NCI-H2107 treated with DMSO at 0.1 percent for 48 hours (cell line): Measurements from ENCODE around the gene ARL2.

ENCODE experiments used
- DNase-seq: peaks from one replicate; lab custom pipeline; 2025; ENCODE audit not compliant: unreplicated experiment; lab: John Stamatoyannopoulos, UW

ARL2 gene

DNA sequence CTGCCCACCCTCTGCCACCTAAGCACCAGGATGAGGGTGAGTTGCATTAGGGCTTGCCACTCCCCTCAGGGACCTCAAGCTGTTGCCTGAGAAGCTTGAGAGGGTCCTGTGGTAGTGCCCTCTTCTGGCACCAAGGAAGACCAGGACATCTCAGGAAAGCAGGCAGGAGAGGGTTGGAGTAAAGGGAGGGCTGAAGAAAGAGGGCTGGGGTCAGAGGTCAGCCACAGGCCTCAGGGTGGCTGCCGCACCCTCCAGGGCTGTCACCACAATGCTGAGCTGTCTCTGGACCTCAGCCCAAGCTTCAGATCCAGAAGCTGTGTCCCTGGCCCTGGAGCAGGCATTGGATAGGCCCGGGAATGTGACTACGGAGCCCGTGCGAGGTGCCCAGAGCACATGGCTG, 31.1 kb downstream of the ARL2 start:
- no peak for DNase-seq

DNA sequence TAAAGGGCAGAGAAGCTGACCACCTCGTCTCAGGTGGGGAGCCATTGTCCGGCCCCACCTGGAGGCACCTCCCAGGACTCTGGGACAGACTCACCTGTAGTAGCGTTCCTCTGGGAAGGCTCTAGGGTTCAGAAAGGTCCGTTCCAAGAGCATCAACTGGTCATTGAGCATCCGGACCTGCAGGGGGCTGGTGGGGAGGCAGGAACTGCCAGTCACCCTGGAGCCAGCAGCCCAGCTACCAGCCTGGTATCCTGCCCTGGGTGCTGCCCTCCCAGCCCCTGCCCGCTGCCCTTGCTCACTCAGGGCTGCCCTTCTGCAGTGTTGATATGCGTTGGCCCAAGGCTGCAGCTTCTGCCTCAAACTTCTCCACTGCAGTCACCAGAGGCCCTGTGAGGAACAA, 31.8 kb downstream of the ARL2 start:
- no peak for DNase-seq

DNA sequence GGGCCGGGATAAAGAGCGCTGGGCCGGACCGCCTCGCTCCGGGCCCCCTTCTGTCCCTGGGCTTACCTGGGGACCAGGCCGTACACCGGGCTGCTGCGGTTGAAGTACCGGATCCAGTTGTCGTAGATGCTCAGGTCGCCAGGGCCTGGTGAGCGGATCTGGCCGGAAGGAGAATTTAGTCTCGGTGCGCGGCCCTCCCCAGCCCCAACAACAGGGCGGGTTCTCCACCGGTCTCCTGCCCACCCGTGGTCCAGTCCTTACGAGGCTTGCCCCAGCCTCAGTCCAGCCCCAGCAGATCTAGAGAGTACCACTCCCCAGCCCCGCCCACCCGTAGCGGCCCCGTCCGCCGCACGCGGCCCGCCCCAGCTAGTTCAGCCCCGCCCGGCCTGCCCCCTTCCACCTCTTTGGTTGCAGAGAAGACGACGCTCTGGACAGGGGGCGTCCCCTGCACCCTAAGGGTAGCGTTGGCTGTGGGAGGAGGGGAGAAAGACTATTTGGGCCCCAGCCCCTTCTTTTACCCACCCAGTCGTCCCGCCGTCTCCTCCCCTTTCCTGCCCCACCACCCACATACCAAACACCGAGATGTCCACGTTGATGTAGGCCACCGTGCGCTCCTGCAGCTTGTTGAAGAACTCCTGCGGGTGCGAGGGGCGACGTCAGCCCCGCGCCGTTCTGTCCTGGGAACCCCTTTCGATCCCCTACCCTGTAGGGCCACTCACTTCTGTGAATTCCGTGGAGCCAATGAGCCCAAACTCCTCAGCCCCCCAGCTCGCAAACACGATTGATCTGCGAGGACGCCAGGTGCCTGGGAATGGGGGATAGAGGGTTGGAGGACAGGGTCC, 33.8 kb downstream of the ARL2 start:
- DNase-seq, result no peak

DNA sequence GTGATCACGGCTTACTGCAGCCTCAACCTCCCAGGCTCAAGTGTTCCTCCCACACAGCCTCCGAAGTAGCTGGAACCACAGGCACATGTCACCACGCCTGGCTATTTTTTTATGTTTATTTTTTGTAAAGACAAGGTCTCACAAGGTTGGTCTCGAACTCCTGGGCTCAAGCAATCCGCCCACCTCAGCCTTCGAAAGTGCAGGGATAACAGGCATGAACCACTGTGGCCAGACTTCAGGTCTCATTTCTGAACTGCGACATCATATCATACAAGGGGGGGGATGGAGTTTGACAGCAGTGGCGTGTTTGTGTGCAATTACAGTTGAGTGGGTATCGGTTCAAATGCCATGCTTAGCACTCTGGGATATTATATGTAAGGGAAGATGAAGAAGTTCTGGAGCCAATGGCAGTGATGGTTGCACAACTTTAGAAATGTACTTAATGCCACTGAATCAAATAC, 37.5 kb downstream of the ARL2 start:
- no peak for DNase-seq

DNA sequence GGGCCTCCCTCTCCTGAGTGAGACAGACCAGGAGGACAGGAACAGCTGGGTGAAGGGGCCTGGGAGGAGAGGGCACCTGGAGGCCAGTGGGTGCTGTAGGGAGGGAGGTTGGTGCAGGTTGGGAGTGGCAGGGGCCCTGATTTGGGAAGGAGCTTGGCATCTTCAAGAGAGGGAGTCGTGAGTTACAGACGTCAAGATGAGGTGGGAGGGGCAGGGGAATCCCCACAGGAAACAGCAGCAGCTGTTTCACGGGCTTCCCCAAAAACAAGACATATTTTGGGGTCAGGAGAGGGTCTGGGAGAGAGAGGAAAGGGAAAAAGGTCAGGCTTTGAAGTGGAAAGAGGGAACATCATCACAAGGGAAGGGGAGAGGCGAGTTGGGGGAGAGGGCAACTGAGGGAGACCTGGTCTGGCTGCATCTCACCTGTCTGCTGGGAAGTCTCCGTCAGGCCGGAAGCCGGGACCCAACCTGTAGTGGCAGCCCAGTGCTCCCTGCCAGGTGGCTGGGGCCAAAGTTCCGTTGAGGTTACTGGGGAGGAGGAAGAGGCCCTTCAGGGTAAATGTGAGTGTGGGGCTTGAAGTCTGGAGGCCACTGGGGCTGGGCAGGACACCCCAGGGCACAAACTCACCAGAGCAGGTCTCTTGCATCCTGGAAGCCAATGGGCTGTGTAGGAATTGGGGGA, 40.0 kb downstream of the ARL2 start:
- no peak for DNase-seq

DNA sequence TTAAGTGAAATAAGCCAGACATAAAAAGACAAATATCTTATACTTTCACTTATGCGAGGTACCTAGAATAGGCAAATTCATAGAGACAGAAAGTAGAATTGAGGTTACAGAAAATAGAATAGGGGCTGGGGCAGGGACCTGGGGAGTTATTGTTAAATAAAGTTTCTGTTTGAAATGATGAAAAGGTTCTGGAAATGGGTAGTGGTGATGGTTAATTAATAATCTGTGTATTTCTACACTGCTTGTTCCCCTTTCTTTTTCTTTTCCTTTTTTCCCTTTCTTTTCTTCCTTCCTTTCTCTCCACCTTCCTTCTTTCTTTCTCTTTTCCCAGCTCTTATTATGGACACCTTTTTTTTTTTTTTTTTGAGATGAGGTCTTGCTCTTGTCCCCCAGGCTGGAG, 41.6 kb downstream of the ARL2 start:
- no peak for DNase-seq

DNA sequence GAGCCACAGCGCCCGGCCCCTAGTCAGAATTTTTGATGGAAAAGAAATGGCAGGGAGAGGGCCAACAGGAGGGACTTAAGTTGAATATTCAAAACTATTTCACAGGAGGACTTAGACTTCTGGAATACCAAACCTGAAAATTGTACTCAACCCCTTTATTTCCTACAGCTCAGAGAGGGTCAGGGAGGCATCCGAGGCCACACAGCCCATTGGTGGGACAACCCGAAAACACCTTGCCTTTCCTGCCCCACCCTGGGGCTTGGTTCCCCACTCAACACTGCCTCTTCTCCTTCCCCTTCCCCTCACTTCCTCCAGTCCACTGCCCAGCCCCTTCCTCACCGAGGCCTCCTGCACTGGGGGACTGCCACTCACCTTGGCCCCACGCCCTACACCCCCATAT, 43.0 kb downstream of the ARL2 start:
- DNase-seq, result no peak

DNA sequence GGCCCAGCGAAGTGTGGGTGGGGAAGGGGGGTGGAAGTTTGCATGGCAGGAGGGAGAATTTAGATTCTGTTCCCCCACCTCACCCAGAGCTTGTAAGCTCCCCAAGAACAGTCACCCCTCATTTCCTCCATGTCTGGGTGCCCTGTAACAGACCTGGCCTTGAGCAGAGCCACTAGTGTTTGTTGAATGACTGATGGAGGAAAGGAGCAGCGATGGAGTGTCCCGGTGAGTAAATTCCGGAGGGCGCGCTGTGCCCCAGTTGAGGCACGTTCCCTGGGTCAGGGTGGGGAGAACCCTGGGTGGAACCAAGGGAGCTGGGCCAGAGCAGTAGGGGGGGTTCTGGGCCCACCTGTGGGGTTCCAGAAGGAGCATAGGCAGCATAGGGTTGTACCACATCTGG, 43.6 kb downstream of the ARL2 start:
- no peak for DNase-seq

DNA sequence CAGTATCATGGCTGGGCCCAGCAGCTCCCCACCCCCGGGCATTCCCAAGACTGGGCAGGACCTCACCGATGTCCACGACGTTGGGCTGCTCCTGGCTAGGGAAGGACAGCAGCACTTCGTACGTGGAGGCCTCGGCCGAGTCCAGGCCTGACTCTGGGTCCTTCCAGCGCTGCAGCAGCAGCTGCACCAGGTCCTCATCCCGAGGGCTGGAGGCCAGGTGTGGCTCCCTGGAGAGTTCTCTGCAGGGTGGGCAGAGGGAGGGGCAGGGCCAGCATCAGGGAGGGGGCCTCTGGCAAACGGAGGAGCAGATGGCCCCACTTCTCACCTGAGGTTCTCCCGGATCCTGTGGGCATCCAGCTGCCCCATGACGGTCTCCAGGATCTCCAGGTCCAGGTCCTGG, 44.1 kb downstream of the ARL2 start:
- DNase-seq, result peak; percentile 19

DNA sequence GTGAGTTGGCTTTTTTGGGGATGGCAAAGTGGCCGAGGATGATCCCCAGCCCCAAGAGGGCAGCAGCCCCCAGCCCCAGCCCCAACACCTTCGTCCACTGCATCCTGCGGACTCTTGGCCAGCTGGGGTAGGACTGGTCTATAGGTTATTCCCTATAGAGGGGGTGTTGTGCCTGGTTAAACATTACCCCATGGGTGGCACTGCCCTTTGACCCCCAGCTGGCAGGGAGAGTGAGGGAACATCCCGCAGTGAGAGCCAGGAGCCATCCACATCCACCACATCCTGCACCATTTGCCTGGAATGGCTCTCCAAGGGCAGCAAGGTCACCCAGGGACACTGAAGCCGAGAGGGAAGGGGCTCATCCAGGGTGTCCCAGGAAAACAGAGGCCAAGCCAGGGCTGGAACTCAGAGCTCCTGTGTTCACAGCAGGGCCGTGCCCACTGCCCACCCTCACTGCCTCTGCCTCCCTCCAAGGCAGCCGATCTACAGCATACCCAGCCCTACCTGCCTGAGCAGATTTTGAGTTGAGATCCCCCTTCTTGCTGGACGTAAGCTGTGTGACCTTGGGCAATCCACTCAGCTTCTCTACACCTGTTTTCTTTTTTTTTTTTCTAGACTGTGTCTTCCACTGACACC, 44.6 kb downstream of the ARL2 start, which contains the start of gene NAALADL1:
Gene NAALADL1 (minus strand): TSS at position 135 of the 636 bp plus-strand sequence. CDS start 32 bp downstream, at position 103.
- no peak for DNase-seq

DNA sequence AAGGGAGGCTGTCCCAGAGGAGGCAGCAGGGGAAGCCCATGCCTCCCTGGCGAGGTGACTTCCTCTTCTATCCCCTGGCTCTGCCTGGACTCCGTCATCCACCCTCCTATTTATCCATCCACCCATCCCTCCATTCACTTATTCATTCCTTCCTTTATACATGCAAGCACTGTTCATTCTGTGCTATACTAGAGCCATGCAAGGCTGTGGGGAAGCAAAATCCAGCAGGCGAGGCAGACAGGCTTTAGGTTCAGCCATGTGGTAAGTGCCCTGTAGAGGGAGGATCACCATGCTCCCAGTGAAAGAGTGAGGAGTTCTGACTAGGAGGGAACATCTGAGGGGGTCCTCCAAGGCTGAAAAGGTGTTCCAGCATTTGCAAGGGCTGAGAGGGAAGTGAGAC, 45.6 kb downstream of the ARL2 start:
- no peak for DNase-seq

DNA sequence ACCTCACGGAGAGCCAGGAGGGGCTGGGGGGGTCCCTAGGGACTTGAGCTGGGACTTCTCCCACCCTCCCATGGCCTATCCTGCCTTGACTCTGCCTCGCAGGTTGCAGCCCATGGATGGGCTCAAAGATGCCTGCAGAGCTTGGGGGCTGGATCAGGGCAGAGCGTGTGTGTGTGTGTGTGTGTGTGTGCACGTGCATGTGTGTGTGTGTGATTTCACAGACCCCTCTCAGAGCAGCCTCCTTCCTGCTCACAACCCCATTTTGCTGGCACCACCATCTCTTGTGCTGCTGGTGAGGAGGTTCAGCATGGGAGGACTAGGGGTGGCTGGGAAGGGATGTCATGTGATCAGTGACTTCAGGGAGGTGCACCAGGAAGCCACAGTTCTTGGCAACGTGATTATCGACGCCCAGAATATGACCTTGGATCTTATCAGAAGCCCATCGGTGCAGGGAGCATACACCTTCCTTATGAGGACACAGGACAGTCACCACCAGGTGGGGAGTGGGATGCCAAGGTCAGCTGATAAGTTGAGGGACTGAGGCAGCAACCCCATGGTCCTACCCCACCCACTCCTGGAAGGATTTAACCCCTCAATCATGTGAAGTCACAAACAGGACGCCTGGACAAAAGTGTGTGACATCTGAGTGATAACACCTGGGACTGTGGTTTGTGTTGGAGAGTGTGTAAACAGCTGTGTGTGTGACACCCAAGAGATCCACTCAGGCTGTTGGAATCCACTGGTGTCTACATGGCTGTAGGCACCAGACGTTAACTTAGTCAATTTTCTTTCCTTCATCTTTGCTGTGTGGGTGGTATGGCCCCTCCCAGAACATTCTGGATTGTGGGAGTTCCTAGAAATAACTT, 46.2 kb downstream of the ARL2 start:
- DNase-seq, result no peak

DNA sequence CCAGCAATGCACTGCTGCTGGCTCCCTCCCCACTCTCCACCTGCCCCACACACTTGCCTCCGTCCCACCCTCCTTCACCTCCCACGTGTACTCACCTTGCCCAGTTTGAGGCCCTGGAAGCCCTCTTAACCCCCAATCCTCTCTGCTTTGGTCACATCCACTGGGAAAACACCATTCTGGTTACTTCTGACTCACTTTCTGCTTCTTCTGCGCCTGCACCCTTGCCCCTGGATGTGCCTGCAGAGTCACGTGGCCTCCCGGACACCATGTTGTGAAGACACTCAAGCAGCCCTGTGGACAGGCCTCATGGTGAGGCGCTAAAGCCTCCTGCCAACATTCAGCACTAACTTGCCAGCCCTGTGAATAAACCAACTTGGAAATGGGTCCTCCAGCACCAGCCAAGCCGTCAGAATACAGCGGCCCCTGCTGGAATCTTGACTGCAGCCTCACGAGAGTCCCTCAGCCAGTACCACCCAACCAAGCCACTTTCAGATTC, 47.0 kb downstream of the ARL2 start:
- no peak for DNase-seq

DNA sequence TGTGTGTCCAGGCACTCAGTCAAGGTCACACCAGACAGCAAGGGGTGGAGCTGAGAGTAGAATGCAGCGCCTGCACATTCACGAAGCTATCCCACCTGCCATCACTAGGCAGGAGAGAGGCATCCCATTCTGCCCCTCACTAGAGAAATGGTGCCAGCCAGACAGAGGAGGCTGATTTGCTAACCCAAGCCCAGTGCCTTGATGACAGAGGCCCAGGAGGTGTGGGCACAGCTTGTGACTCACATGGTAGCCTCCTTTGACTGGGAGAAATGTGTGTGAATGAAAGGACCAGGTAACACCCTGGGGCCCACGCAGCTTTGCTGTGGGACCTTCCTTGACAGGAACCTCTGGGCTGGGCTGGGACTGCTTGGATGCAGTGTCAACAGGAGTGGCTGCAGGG, 49.6 kb downstream of the ARL2 start:
- DNase-seq, result no peak

DNA sequence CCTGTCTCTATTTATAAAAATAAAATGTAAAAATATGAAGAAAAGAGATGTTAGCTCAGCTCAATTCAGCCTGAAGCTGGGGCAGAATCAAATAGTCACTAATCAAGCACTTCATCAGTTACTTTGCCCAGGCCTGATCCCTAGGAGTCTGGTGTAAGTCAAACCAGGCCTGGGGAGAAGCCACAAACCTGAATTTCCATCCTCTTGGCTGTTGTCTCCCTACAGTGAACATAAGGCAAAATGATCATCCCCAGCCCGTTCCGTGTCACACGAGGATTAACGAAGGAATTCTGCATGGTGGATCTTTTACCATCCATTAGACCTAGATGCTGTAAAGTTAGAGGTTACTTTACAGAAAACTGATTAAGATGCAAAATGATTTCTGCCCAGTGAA, 50.9 kb downstream of the ARL2 start:
- DNase-seq, result no peak

DNA sequence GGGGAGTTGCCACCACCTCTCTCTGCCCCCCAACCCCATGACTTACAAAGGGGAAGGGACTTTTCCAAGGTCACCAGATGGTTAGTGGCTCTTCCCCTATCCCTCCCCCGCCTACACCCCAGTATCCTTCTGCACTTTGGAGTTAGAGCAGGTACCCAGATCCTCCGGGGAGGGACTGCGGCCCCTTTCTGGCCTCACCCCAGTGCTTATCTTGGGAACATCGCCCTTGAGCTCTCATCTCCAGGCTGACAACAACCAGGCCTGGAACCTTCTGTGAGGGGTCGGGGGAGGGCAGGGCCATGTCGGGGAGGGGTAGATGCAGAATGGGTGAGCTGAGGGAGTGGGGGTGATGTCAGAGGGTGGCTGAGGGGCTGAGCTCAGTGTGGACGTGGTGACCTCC, 51.9 kb downstream of the ARL2 start:
- DNase-seq, result no peak

DNA sequence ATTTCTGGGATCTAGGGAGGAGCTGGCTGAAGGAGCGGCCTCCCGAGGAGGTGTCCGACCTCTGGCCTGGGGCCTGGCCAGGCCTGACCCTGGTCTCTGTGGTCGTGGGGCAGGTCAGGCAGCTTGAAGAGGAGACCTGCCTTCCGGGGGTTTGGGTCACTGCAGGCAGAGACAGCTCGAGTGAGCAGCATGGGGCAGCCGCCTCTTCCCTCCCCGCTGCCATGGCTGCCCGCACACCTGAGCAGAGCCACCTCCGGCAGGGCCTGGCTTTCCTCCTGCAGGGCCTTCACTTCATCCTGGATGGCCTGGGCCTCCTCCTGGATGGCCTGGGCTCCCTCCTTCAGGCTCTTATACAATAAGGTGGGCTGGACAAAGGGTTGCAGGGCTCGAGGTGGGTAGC, 52.4 kb downstream of the ARL2 start:
- DNase-seq, result no peak

DNA sequence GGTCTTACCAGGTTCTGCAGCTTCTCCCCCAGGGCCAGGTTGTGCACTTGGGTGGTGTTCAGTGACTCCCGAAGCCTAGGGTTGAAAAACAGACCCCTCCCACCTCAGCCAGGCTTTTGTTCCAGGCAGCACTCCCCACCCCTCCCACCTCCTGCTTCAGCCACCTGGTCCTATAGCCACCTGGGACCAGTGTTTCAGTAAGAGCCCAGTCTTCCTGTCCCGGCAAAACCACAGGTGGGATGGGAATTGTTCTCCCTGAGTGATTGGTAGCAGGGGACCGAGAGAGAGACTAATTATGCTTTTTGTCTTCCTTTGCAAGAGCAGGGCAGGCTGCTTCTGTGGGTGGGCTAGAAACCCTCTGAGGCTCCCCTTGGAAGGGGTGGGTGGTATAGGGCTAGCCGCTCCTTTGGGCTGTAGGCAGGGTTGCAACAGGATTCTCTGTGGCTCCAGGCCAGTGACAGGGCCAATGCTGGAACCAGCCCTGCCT, 52.9 kb downstream of the ARL2 start:
- DNase-seq, result peak; percentile 95

DNA sequence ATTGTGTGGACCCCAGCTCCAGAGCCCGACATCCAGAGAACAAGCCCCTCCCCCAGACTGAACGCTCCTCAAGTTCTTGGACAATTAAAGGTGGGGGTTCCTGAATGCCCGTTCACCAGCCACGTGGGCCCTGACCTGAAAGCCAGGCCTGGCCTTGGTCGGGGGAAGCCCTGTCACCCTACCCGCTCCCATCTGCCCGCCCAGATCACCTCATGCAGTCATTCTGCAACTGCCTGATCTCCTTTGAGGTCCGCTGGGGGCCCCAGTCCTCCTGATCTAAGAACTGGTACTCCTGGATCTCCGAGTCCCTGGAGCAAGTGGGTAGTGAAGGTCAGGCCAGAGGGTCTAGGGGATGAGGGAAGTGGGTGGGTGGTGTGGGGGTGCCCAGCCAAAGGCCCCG, 53.5 kb downstream of the ARL2 start:
- no peak for DNase-seq

DNA sequence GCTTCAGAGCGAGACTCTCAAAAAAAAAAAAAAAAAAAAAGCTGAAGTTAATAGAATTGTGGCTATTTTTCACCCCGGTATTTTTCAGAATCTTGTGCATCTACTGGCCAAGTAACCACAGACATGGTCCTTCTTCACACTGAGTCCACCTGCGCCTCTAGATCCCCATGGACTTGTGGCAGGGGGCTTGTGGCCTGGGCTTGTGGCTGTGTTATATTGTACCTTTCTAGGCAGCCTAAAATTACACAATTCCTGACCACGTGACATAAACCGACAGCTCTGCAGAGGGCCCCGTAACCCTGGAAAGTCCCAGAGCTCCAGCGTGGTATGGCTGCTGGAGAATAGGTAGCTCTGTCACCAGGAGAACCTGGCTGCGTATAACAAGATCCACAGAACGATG, 55.3 kb downstream of the ARL2 start:
- peak; percentile 77 for DNase-seq
